GM23338 (cell line): ENCODE data around the gene ATP2A3. TPM values are rescaled to one million over a fixed set of nuclear protein-coding genes. Genes with fewer than 3 reads are reported as not detected.

Source experiments
- ATAC-seq: fragments of 200-7000 bp; cut with Tn5 transposase; 3 replicates; pipeline ENCODE4 v1.9.1; 2020
- DNase-seq: peaks from one replicate; pipeline ENCODE4 v3.0.0-alpha.2; 2015; ENCODE audit warnings: low spot score
- H2AFZ ChIP-seq: fragments of 200-600 bp; sonication (generic); 2 replicates; pipeline ENCODE4 v1.8.0; 2016; ENCODE audit warnings: antibody characterized with exemption, mild to moderate bottlenecking, moderate library complexity
- H3F3A ChIP-seq: fragments of 200-600 bp; sonication (generic); replicated peaks from 2 replicates; pipeline ENCODE4 v1.8.0; 2017; ENCODE audit warnings: antibody characterized with exemption, mixed run types, low read depth
- H3K27ac ChIP-seq: fragments of 200-600 bp; sonication (generic); 2 replicates; pipeline ENCODE4 v1.6.1; 2016; ENCODE audit warnings: low read depth
- H3K27me3 ChIP-seq: fragments of 200-600 bp; sonication (generic); 2 replicates; pipeline ENCODE4 v1.8.0; 2016; ENCODE audit warnings: mild to moderate bottlenecking, mixed run types, moderate library complexity; ENCODE audit not compliant: insufficient read depth
- H3K36me3 ChIP-seq: fragments of 200-600 bp; sonication (generic); 2 replicates; pipeline ENCODE4 v1.8.0; 2016; ENCODE audit warnings: mild to moderate bottlenecking; ENCODE audit not compliant: insufficient read depth
- H3K4me1 ChIP-seq: fragments of 200-600 bp; sonication (generic); 2 replicates; pipeline ENCODE4 v1.8.0; 2016; ENCODE audit warnings: mild to moderate bottlenecking, moderate library complexity; ENCODE audit not compliant: insufficient read depth
- H3K4me2 ChIP-seq: fragments of 200-600 bp; sonication (generic); 2 replicates; pipeline ENCODE4 v1.7.1; 2017; ENCODE audit warnings: mixed run types
- H3K4me3 ChIP-seq: fragments of 200-600 bp; sonication (generic); 2 replicates; pipeline ENCODE4 v1.6.1; 2016; ENCODE audit warnings: mixed run types
- H3K79me2 ChIP-seq: fragments of 200-600 bp; sonication (generic); replicated peaks from 2 replicates; pipeline ENCODE4 v1.8.0; 2017; ENCODE audit warnings: mild to moderate bottlenecking; ENCODE audit not compliant: insufficient read depth
- H3K9me2 ChIP-seq: fragments of 200-600 bp; sonication (generic); 2 replicates; pipeline ENCODE4 v1.8.0; 2017; ENCODE audit not compliant: insufficient read depth
- H4K20me1 ChIP-seq: fragments of 200-600 bp; sonication (generic); replicated peaks from 2 replicates; pipeline ENCODE4 v1.8.0; 2017; ENCODE audit warnings: mild to moderate bottlenecking; ENCODE audit not compliant: insufficient read depth
- H3K27ac Mint-ChIP-seq: 2 replicates; pipeline ENCODE4 v1.8.0; 2020; ENCODE audit warnings: inconsistent platforms, mild to moderate bottlenecking, moderate library complexity, mixed read lengths
- H3K27me3 Mint-ChIP-seq: 3 replicates; pipeline ENCODE4 v1.8.0; 2022; ENCODE audit warnings: low read depth, mild to moderate bottlenecking, moderate library complexity, mixed read lengths, inconsistent platforms; ENCODE audit not compliant: insufficient read depth, poor library complexity
- H3K36me3 Mint-ChIP-seq: 3 replicates; pipeline ENCODE4 v1.8.0; 2021; ENCODE audit warnings: low read depth, mild to moderate bottlenecking, inconsistent platforms, moderate library complexity, mixed read lengths
- H3K4me1 Mint-ChIP-seq: 3 replicates; pipeline ENCODE4 v1.8.0; 2020; ENCODE audit warnings: mild to moderate bottlenecking, inconsistent platforms, mixed read lengths
- H3K4me3 Mint-ChIP-seq: 3 replicates; pipeline ENCODE4 v1.8.0; 2021; ENCODE audit warnings: moderate library complexity, mild to moderate bottlenecking, inconsistent platforms, mixed read lengths
- H3K9me3 Mint-ChIP-seq: 3 replicates; pipeline ENCODE4 v1.8.0; 2020; ENCODE audit warnings: moderate library complexity, mild to moderate bottlenecking, inconsistent platforms, mixed read lengths
- CREB1 ChIP-seq: fragments of 250-450 bp; sonication (Bioruptor Pico); IDR thresholded peaks from 2 replicates; pipeline ENCODE4 v1.5.0; 2020; ENCODE audit warnings: low read depth, mild to moderate bottlenecking, moderate library complexity
- ETS1 ChIP-seq: IDR thresholded peaks from 2 replicates; pipeline ENCODE4 v1.6.1; 2016; ENCODE audit warnings: antibody characterized with exemption
- EZH2 ChIP-seq: fragments of 200-600 bp; sonication (generic); IDR thresholded peaks from one replicate; pipeline ENCODE4 v1.8.0; 2017; ENCODE audit warnings: antibody characterized with exemption, mild to moderate bottlenecking, low read depth; ENCODE audit not compliant: unreplicated experiment
- EZH2phosphoT487 ChIP-seq: fragments of 200-600 bp; sonication (generic); IDR thresholded peaks from one replicate; pipeline ENCODE4 v1.8.1; 2018; ENCODE audit warnings: antibody characterized with exemption; ENCODE audit not compliant: unreplicated experiment
- JUNB ChIP-seq: IDR thresholded peaks from one replicate; pipeline ENCODE4 v1.6.1; 2016; ENCODE audit warnings: antibody characterized with exemption; ENCODE audit not compliant: unreplicated experiment
- NANOG ChIP-seq: IDR thresholded peaks from 2 replicates; pipeline ENCODE4 v1.6.1; 2016; ENCODE audit warnings: antibody characterized with exemption, borderline replicate concordance
- POLR2AphosphoS5 ChIP-seq: IDR thresholded peaks from 2 replicates; pipeline ENCODE4 v1.6.1; 2016; ENCODE audit warnings: antibody characterized with exemption, low read depth
- STAT1 ChIP-seq: IDR thresholded peaks from one replicate; pipeline ENCODE4 v1.6.1; 2016; ENCODE audit warnings: antibody characterized with exemption; ENCODE audit not compliant: unreplicated experiment
- ZNF114 ChIP-seq: fragments of 250-450 bp; sonication (Bioruptor Pico); IDR thresholded peaks from 2 replicates; pipeline ENCODE4 v1.5.0; 2020; ENCODE audit warnings: mild to moderate bottlenecking, moderate library complexity
- ZNF331 ChIP-seq: fragments of 250-450 bp; sonication (Bioruptor Pico); IDR thresholded peaks from 2 replicates; pipeline ENCODE4 v1.5.0; 2020; ENCODE audit warnings: low read depth, mild to moderate bottlenecking, moderate library complexity
- ZNF462 ChIP-seq: fragments of 250-450 bp; sonication (Bioruptor Pico); IDR thresholded peaks from 2 replicates; pipeline ENCODE4 v1.5.0; 2020; ENCODE audit warnings: mild to moderate bottlenecking, moderate library complexity
- polyA plus RNA-seq: library from polyadenylated mRNA; unstranded; fragments of >200 nt; fragmentation: Nextera tagmentation; extraction: Ambion mirVana; gene quantifications from 2 replicates; pipeline ENCODE4 v1.2.1, GENCODE V29; 2016
- total RNA-seq: library from RNA; depleted of rRNA; stranded (reverse); fragments of >200 nt; shearing (Covaris generic); gene quantifications from 2 replicates; pipeline ENCODE4 v1.2.3, GENCODE V29; 2014
- TF ChIP-seq, protein P1 (sequence below): IDR thresholded peaks from one replicate; pipeline ENCODE4 v1.6.1; 2018; ENCODE audit warnings: antibody characterized with exemption; ENCODE audit not compliant: unreplicated experiment
- TF ChIP-seq, protein P2 (sequence below), 2 experiments: fragments of 200-600 bp in 1 of 2; sonication (generic) in 1 of 2; conservative IDR thresholded peaks; 2 replicates each; pipeline versions ENCODE4 v1.5.1 to v1.6.1; 2016 to 2017; ENCODE audit warnings: antibody characterized with exemption in 2 of 2, low read depth in 2 of 2, mild to moderate bottlenecking in 2 of 2, moderate library complexity in 1 of 2

The ATP2A3 gene
- total and polyA plus RNA-seq, 2 experiments from 2014 or later: 9.6 to 35.2 TPM

- Mint-ChIP-seq H3K4me1 (peaks cover 5% of the 10 kb centered on the region), H3K4me3 (no peak overlapping the region), H3K27me3 (peaks cover 4% of the 10 kb centered on the region), H3K36me3 (no peaks in the 10 kb centered on the region), H3K9me3 (no peaks in the 10 kb centered on the region), H3K27ac (no peak overlapping the region)
- Histone ChIP-seq H3K4me2 (no peak overlapping the region), H3K79me2 (no peaks in the 10 kb centered on the region), H3K27me3 (no peaks in the 10 kb centered on the region), H3K4me3 (no peak overlapping the region), H3K9me2 (no peaks in the 10 kb centered on the region), H3K4me1 (no peaks in the 10 kb centered on the region; the same call in 1 of the 2 replicates), H3K36me3 (no peaks in the 10 kb centered on the region), H3K27ac (no peak overlapping the region), H4K20me1 (no peaks in the 10 kb centered on the region), H2AFZ (peak overlapping the region; percentile 38; the same call in 1 of the 2 replicates), H3F3A (no peaks in the 10 kb centered on the region)
- TF ChIP-seq ZNF114 (no peak), EZH2phosphoT487 (no peak), CREB1 (CRISPR knock-in tag) (no peak), EZH2 (no peak), ETS1 (no peak), JUNB (no peak), ZNF331 (no peak), POLR2AphosphoS5 (no peak), STAT1 (no peak), ZNF462 (no peak), NANOG (no peak)
- TF ChIP-seq, protein P1, sequence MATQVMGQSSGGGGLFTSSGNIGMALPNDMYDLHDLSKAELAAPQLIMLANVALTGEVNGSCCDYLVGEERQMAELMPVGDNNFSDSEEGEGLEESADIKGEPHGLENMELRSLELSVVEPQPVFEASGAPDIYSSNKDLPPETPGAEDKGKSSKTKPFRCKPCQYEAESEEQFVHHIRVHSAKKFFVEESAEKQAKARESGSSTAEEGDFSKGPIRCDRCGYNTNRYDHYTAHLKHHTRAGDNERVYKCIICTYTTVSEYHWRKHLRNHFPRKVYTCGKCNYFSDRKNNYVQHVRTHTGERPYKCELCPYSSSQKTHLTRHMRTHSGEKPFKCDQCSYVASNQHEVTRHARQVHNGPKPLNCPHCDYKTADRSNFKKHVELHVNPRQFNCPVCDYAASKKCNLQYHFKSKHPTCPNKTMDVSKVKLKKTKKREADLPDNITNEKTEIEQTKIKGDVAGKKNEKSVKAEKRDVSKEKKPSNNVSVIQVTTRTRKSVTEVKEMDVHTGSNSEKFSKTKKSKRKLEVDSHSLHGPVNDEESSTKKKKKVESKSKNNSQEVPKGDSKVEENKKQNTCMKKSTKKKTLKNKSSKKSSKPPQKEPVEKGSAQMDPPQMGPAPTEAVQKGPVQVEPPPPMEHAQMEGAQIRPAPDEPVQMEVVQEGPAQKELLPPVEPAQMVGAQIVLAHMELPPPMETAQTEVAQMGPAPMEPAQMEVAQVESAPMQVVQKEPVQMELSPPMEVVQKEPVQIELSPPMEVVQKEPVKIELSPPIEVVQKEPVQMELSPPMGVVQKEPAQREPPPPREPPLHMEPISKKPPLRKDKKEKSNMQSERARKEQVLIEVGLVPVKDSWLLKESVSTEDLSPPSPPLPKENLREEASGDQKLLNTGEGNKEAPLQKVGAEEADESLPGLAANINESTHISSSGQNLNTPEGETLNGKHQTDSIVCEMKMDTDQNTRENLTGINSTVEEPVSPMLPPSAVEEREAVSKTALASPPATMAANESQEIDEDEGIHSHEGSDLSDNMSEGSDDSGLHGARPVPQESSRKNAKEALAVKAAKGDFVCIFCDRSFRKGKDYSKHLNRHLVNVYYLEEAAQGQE: no peak
- TF ChIP-seq, protein P2, sequence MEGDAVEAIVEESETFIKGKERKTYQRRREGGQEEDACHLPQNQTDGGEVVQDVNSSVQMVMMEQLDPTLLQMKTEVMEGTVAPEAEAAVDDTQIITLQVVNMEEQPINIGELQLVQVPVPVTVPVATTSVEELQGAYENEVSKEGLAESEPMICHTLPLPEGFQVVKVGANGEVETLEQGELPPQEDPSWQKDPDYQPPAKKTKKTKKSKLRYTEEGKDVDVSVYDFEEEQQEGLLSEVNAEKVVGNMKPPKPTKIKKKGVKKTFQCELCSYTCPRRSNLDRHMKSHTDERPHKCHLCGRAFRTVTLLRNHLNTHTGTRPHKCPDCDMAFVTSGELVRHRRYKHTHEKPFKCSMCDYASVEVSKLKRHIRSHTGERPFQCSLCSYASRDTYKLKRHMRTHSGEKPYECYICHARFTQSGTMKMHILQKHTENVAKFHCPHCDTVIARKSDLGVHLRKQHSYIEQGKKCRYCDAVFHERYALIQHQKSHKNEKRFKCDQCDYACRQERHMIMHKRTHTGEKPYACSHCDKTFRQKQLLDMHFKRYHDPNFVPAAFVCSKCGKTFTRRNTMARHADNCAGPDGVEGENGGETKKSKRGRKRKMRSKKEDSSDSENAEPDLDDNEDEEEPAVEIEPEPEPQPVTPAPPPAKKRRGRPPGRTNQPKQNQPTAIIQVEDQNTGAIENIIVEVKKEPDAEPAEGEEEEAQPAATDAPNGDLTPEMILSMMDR (conservative IDR thresholded peaks at IDR 0.05; ENCODE audit: low read depth in 2 of 2): no peak
- ATAC-seq (peak; percentile 12; the same call in 2 of the 3 replicates), DNase-seq (no peak)
These were observed 45.7 kb downstream of the ATP2A3 start for GRCh38 chr17:3918372-3919122.
